Osteocyte (in vitro differentiated cells): ENCODE measurements around the gene OARD1. TPM values are rescaled to one million over a fixed set of nuclear protein-coding genes. Genes with fewer than 3 reads are reported as not detected.
A peak's percentile ranks its signal among the peaks of the same experiment; 100 is the strongest.

ENCODE experiments used
- DNase-seq: peaks from one replicate; pipeline ENCODE4 v3.0.0; 2021; ENCODE audit warnings: mixed read lengths; ENCODE audit not compliant: unreplicated experiment; ENCODE audit errors: extremely low spot score
- H3K27ac Mint-ChIP-seq: one replicate; pipeline ENCODE4 v1.8.0; 2021; ENCODE audit warnings: mild to moderate bottlenecking, mixed read lengths; ENCODE audit not compliant: unreplicated experiment
- H3K27me3 Mint-ChIP-seq: one replicate; pipeline ENCODE4 v1.8.0; 2021; ENCODE audit warnings: mixed read lengths; ENCODE audit not compliant: unreplicated experiment
- H3K36me3 Mint-ChIP-seq: one replicate; pipeline ENCODE4 v1.8.0; 2021; ENCODE audit warnings: mixed read lengths; ENCODE audit not compliant: unreplicated experiment
- H3K4me1 Mint-ChIP-seq: one replicate; pipeline ENCODE4 v1.8.0; 2021; ENCODE audit warnings: mixed read lengths; ENCODE audit not compliant: unreplicated experiment
- H3K4me3 Mint-ChIP-seq: one replicate; pipeline ENCODE4 v1.8.0; 2021; ENCODE audit warnings: mild to moderate bottlenecking, moderate library complexity, mixed read lengths; ENCODE audit not compliant: unreplicated experiment
- H3K9me3 Mint-ChIP-seq: one replicate; pipeline ENCODE4 v1.8.0; 2021; ENCODE audit warnings: mixed read lengths; ENCODE audit not compliant: unreplicated experiment
- CTCF ChIP-seq: fragments of 200-600 bp; sonication (generic); IDR thresholded peaks from 2 replicates; pipeline ENCODE4 v1.5.0; 2021; ENCODE audit warnings: antibody characterized with exemption, mild to moderate bottlenecking, moderate library complexity
- total RNA-seq: library from RNA; stranded (reverse); gene quantifications from 2 replicates; pipeline ENCODE4 v1.2.1, GENCODE V29; 2021

OARD1 gene
- total RNA-seq, 1 donor from 2014 or later = 17.2 TPM

- Mint-ChIP-seq H3K4me3 (no peak overlapping the region), H3K9me3 (no peaks in the 10 kb centered on the region), H3K36me3 (peaks cover 42% of the 10 kb centered on the region), H3K27ac (no peak overlapping the region), H3K4me1 (peaks cover 5% of the 10 kb centered on the region), H3K27me3 (no peaks in the 10 kb centered on the region)
- DNase-seq = no peak
- no peak for TF ChIP-seq CTCF
These were observed 8.5 kb upstream of the OARD1 start for GRCh38 chr6:41080621-41081020.

DNA sequence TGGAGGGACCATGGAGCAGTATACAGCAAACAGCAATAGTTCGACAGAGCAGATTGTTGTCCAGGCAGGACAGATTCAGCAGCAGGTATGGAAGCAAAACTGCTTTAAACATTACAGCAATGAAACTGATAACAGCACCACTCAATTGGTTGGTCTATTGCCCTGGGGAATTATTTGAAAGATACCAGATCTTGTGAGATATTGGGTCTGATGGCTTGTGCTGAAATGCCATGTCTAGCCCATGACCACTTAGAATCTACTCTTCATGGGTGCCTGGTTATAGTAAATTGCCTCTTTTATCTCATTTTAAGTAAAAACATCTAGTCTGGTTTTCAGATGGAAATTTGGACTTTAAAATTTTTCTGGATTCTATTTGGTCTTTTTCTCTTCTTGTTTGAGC is 6.9 kb upstream of the OARD1 start:
- Mint-ChIP-seq H3K9me3 (no peaks in the 10 kb centered on the region), H3K4me1 (peaks cover 19% of the 10 kb centered on the region), H3K4me3 (no peak overlapping the region), H3K27ac (no peak overlapping the region), H3K27me3 (no peaks in the 10 kb centered on the region), H3K36me3 (peaks cover 35% of the 10 kb centered on the region)
- no peak for DNase-seq
- no peak for TF ChIP-seq CTCF

DNA sequence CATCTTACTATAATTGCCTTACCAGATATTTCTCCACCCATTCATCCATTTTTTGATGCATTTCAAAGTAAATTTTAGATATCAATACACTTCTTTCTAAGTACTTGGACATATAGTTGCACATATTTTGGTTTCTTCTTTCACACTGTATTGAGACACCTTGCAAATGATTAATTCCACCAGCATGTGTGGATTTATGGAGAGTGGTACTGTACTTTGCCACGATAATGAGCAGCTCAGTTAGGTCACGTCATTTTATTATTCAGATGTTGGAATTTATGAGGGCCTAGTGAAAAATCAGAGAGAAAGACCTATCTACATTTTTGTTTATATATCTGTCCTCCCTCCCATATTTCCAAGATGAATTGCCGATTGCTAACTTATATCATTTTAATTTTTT is 5.9 kb upstream of the OARD1 start:
- Mint-ChIP-seq H3K36me3 (peaks cover 29% of the 10 kb centered on the region), H3K27ac (no peak overlapping the region), H3K4me3 (no peak overlapping the region), H3K27me3 (no peaks in the 10 kb centered on the region), H3K9me3 (no peaks in the 10 kb centered on the region), H3K4me1 (peaks cover 21% of the 10 kb centered on the region)
- DNase-seq = no peak
- no peak for TF ChIP-seq CTCF

DNA sequence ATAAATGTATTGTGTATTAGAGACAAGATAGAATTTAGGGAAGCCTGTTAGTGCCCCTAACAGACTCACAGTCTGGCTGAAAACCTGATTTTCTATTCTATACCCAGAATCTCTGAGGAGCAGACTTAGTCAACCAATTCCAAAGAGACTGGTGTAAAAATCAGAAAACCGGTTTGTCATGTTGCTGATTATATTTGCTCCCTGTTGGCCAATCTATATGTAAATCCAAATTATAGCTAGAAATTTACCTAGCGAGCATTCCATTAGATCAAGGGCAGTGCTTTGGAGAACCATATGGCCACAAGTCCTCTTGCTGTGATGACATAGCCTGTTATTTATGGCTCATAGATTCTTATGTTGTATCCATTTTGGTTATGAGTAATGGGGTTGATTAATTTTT is 5.4 kb upstream of the OARD1 start:
- Mint-ChIP-seq H3K36me3 (peaks cover 26% of the 10 kb centered on the region), H3K27ac (no peak overlapping the region), H3K27me3 (no peaks in the 10 kb centered on the region), H3K4me3 (no peak overlapping the region), H3K9me3 (no peaks in the 10 kb centered on the region), H3K4me1 (peaks cover 21% of the 10 kb centered on the region)
- no peak for DNase-seq
- TF ChIP-seq CTCF = no peak

DNA sequence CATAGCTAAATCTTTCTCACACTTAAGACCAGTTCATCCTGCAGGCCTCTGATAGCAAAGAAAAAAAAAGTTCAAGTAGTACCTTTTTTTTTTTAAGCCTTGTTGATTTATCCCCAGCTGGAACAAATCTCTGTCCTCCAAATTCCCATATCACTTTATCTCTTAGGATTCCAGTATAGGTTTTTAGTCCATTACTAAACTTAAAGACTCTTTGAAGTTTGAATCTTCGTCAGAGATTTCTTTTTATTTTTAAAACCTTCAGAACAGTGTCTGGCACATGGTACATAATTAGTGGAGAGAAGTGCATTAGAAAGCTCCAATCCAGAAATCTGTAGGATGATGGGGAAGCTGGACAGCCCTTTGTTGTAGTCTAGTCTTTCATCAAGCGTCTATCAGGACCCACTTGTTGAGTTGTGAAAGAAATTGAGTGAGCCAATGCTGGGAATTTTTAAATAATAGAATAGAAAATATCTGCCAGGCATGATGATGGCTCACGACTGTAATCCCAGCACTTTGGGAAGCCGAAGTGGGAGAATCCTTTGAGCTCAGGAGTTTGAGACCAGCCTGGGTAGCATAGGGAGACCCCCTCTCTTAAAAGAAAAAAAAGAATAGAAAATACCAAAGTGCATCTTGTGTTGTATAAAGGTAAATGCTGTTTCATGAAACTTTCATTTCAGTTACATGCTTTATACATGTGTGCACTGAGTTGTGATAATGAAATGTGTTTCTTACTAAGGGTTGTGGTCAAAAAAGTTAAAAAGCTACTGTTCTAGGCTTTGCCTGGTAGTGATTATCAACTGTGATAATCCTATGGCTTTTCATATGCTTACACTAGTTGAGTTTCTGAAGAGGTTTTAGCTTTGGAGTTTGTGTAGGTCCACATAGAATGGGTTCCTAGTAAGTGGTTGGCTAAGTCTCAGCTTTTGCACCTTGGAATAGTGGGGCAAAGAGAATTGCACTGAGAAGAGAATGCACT is 3.8 kb upstream of the OARD1 start:
- Mint-ChIP-seq H3K4me3 (no peak overlapping the region), H3K9me3 (no peaks in the 10 kb centered on the region), H3K4me1 (peaks cover 26% of the 10 kb centered on the region), H3K36me3 (peaks cover 16% of the 10 kb centered on the region), H3K27me3 (no peaks in the 10 kb centered on the region), H3K27ac (peak overlapping the region; percentile 9)
- DNase-seq = no peak
- no peak for TF ChIP-seq CTCF
